Measurements from ENCODE around the gene SEZ6. TPM values are rescaled to one million over a fixed set of nuclear protein-coding genes. Genes with fewer than 3 reads are reported as not detected.
A peak's percentile ranks its signal among the peaks of the same experiment; 100 is the strongest.

The SEZ6 gene
- total and polyA plus RNA-seq, 2 of the 4 experiments (the other 2 are of a cell fraction) = not detected

DNA sequence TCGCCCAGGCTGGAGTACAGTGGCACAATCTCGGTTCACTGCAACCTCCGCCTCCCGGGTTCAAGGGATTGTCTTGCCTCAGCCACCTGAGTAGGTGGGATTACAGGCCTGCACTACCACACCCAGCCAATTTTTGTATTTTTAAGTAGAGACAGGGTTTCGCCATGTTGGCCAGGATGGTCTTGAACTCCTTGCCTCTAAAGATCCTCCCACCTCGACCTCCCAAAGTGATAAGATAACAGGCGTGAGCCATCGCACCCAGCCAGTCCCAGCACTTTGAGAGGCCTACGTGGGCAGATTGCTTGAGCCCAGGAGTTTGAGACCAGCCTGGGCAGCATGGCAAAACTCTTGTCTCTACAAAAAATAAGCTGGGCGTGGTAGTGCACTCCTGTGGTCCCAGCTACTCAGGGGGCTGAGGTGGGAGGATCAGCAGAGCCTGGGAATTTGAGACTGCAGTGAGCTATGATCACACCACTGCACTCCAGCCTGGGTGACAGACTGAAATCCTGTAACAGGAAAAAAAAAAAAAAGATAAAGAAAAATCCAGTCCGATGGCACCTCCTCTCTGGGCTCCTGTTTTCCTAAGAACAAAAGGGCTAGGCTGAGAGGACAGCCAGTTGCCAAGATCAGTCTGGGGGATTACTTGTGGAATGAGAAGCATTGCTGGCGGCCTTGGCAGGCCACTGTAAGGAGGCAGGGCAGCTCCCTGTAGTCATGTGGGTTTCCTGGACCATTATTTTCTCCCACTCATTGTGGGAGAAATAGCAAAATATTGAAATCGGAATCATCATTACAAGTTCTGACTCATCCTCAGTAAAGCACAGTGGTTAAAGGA, 34.1 kb upstream of the SEZ6 start:
- Histone ChIP-seq H2BK120ac (ENCODE audit: low read depth, low read length) (no peak overlapping the region), H3K9me1 (ENCODE audit: insufficient read depth, low read length) (no peaks in the 10 kb centered on the region), H3K27me3 (ENCODE audit: control insufficient read depth, insufficient read depth, low read length) (peaks cover 48% of the 10 kb centered on the region), H3K14ac (replicated peaks; ENCODE audit: low read depth, low read length) (no peak overlapping the region), H3K27ac (ENCODE audit: insufficient read depth, low read length) (no peak overlapping the region), H4K91ac (ENCODE audit: insufficient read depth, low read depth, low read length) (no peak overlapping the region), H3K9ac (ENCODE audit: low read depth, low read length) (no peak overlapping the region), H3K36me3 (ENCODE audit: control insufficient read depth, insufficient read depth, low read length) (no peaks in the 10 kb centered on the region), H2BK15ac (ENCODE audit: low read depth, low read length) (no peak overlapping the region), H3K4me1 (ENCODE audit: control insufficient read depth, insufficient read depth, low read length) (no peaks in the 10 kb centered on the region), H3K4me3 (ENCODE audit: insufficient read depth, low read depth, low read length) (no peak overlapping the region), H4K5ac (ENCODE audit: low read depth, low read length) (no peak overlapping the region), H2BK5ac (ENCODE audit: low read depth, low read length, poor library complexity, severe bottlenecking) (no peak overlapping the region), H3K56ac (ENCODE audit: extremely low read depth, insufficient read depth, low read length) (no peak overlapping the region), H4K8ac (ENCODE audit: low read depth in 2 of 2, low read length in 2 of 2) (no peak overlapping the region), H3K23ac (ENCODE audit: low read depth, low read length) (no peak overlapping the region), H2AFZ (replicated peaks; ENCODE audit: low read length, poor library complexity) (no peak overlapping the region), H2BK20ac (ENCODE audit: low read depth, low read length) (no peak overlapping the region), H4K20me1 (ENCODE audit: insufficient read depth, low read length) (no peaks in the 10 kb centered on the region), H3K18ac (ENCODE audit: low read depth, low read length) (no peak overlapping the region), H2AK5ac (ENCODE audit: low read depth, low read length) (no peak overlapping the region), H3K9me3 (ENCODE audit: control insufficient read depth, insufficient read depth, low read length) (peaks cover 10% of the 10 kb centered on the region), H3K79me1 (ENCODE audit: low read depth in 1 of 2, low read length in 2 of 2) (no peaks in the 10 kb centered on the region), H3K4me2 (ENCODE audit: low read depth, low read length) (no peak overlapping the region), H3K4ac (ENCODE audit: low read depth, low read length) (no peak overlapping the region), H2AK9ac (replicated peaks; ENCODE audit: low read depth, low read length, poor library complexity) (no peak overlapping the region)
- DNase-seq (peak; percentile 80), ATAC-seq (ENCODE audit: low read depth) (peak; percentile 84)
- in situ Hi-C loops (cut with MboI; ENCODE audit: low sequenced_read_pairs) = loop anchor here (10.0 kb wide), 1 partner anchor 65 kb away; no protein-coding TSS in a partner anchor
- intact Hi-C loops (cut with micrococcal nuclease) = loop anchor here (10.0 kb wide), 1 partner anchor 75 kb away; no protein-coding TSS in a partner anchor
- WGBS, 2 experiments (ENCODE audit: extremely low coverage in 2 of 2, insufficient read length in 1 of 2) = no CpG with 5 or more reads among the region's 13 CpGs
- TF ChIP-seq RAD21 (IDR thresholded peaks at IDR 0.05; ENCODE audit: low read length) (no peak), MAFK (IDR thresholded peaks at IDR 0.05; ENCODE audit: low read depth, low read length) (no peak), RCOR1 (IDR thresholded peaks at IDR 0.05; ENCODE audit: insufficient replicate concordance, low read length) (no peak), SMC3 (IDR thresholded peaks at IDR 0.05; ENCODE audit: low read depth, low read length) (no peak), FOS (IDR thresholded peaks at IDR 0.05; ENCODE audit: low read depth, low read length) (no peak), POLR2A (IDR thresholded peaks at IDR 0.05; ENCODE audit: low read depth, low read length) (no peak), RFX5 (IDR thresholded peaks at IDR 0.05; ENCODE audit: low read depth, low read length) (no peak), MXI1 (IDR thresholded peaks at IDR 0.05; ENCODE audit: borderline replicate concordance, low read depth, low read length) (no peak), MAZ (IDR thresholded peaks at IDR 0.05; ENCODE audit: borderline replicate concordance, low read depth, low read length) (no peak), BHLHE40 (IDR thresholded peaks at IDR 0.05; ENCODE audit: low read depth, low read length) (no peak)
- TF ChIP-seq, protein P1, sequence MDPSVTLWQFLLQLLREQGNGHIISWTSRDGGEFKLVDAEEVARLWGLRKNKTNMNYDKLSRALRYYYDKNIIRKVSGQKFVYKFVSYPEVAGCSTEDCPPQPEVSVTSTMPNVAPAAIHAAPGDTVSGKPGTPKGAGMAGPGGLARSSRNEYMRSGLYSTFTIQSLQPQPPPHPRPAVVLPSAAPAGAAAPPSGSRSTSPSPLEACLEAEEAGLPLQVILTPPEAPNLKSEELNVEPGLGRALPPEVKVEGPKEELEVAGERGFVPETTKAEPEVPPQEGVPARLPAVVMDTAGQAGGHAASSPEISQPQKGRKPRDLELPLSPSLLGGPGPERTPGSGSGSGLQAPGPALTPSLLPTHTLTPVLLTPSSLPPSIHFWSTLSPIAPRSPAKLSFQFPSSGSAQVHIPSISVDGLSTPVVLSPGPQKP (IDR thresholded peaks at IDR 0.05; ENCODE audit: borderline replicate concordance, low read depth, low read length) = no peak
- TF ChIP-seq, protein P2, sequence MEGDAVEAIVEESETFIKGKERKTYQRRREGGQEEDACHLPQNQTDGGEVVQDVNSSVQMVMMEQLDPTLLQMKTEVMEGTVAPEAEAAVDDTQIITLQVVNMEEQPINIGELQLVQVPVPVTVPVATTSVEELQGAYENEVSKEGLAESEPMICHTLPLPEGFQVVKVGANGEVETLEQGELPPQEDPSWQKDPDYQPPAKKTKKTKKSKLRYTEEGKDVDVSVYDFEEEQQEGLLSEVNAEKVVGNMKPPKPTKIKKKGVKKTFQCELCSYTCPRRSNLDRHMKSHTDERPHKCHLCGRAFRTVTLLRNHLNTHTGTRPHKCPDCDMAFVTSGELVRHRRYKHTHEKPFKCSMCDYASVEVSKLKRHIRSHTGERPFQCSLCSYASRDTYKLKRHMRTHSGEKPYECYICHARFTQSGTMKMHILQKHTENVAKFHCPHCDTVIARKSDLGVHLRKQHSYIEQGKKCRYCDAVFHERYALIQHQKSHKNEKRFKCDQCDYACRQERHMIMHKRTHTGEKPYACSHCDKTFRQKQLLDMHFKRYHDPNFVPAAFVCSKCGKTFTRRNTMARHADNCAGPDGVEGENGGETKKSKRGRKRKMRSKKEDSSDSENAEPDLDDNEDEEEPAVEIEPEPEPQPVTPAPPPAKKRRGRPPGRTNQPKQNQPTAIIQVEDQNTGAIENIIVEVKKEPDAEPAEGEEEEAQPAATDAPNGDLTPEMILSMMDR (conservative IDR thresholded peaks at IDR 0.05; ENCODE audit: low read depth, low read length) = no peak
- TF ChIP-seq, protein P3, sequence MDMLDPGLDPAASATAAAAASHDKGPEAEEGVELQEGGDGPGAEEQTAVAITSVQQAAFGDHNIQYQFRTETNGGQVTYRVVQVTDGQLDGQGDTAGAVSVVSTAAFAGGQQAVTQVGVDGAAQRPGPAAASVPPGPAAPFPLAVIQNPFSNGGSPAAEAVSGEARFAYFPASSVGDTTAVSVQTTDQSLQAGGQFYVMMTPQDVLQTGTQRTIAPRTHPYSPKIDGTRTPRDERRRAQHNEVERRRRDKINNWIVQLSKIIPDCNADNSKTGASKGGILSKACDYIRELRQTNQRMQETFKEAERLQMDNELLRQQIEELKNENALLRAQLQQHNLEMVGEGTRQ (IDR thresholded peaks at IDR 0.05; ENCODE audit: low read depth, low read length) = no peak
- ChIA-PET CTCF (no interaction called here), POLR2A (ENCODE audit: unreplicated experiment) (no interaction called here)
- no TSS peak for BruUV-seq (replicated peaks)
- dilution Hi-C loops (cut with HindIII; ENCODE audit: low sequenced_read_pairs, unreplicated experiment) = no loop called here
